ENCODE measurements around the gene FOXK1.
"Not testable (repeated sequence)": the region's sequence is repeated elsewhere in the genome, so short reads cannot be mapped to it uniquely, and the experiment has no call there.

The FOXK1 gene

GRCh38 chr7:4687956-4688355, 5.9 kb downstream of the FOXK1 start:
- Histone ChIP-seq H3K79me2 (ENCODE audit: control insufficient read depth, insufficient read depth, low read length, unreplicated experiment) (peaks cover 90% of the 10 kb centered on the region), H3K36me3 (ENCODE audit: insufficient read depth, low read length) (peaks cover 5% of the 10 kb centered on the region; the same call in 1 of the 2 replicates), H3K27me3 (ENCODE audit: insufficient read depth, low read length) (no peaks in the 10 kb centered on the region), H2AFZ (ENCODE audit: low read length, unreplicated experiment) (no peak overlapping the region), H3K27ac (ENCODE audit: low read depth, low read length) (no peak overlapping the region), H3K4me3 (ENCODE audit: low read depth, low read length) (no peak overlapping the region), H3K4me1 (ENCODE audit: control insufficient read depth, insufficient read depth, low read length, unreplicated experiment) (peaks cover 8% of the 10 kb centered on the region)

- Histone ChIP-seq H3K4me3 (ENCODE audit: low read depth, low read length) (no peak overlapping the region), H3K27me3 (ENCODE audit: insufficient read depth, low read length) (no peaks in the 10 kb centered on the region), H3K79me2 (ENCODE audit: control insufficient read depth, insufficient read depth, low read length, unreplicated experiment) (peaks cover 89% of the 10 kb centered on the region), H3K27ac (ENCODE audit: low read depth, low read length) (no peak overlapping the region), H2AFZ (ENCODE audit: low read length, unreplicated experiment) (no peak overlapping the region), H3K4me1 (ENCODE audit: control insufficient read depth, insufficient read depth, low read length, unreplicated experiment) (peaks cover 17% of the 10 kb centered on the region), H3K36me3 (ENCODE audit: insufficient read depth, low read length) (peaks cover 5% of the 10 kb centered on the region; the same call in 1 of the 2 replicates)
Observed at GRCh38 chr7:4689151-4689550, 7.1 kb downstream of the FOXK1 start.

GRCh38 chr7:4689668-4690067, 7.6 kb downstream of the FOXK1 start:
- Histone ChIP-seq H2AFZ (ENCODE audit: low read length, unreplicated experiment) (no peak overlapping the region), H3K79me2 (ENCODE audit: control insufficient read depth, insufficient read depth, low read length, unreplicated experiment) (peaks cover 89% of the 10 kb centered on the region), H3K36me3 (ENCODE audit: insufficient read depth, low read length) (peaks cover 5% of the 10 kb centered on the region; the same call in 1 of the 2 replicates), H3K4me1 (ENCODE audit: control insufficient read depth, insufficient read depth, low read length, unreplicated experiment) (peaks cover 18% of the 10 kb centered on the region), H3K27me3 (ENCODE audit: insufficient read depth, low read length) (no peaks in the 10 kb centered on the region), H3K4me3 (ENCODE audit: low read depth, low read length) (peak overlapping the region; percentile 59), H3K27ac (ENCODE audit: low read depth, low read length) (no peak overlapping the region)

- H3K79me2 ChIP-seq (ENCODE audit: control insufficient read depth, insufficient read depth, low read length, unreplicated experiment) = peaks cover 84% of the 10 kb centered on the region
- H3K27ac ChIP-seq (ENCODE audit: low read depth, low read length) = no peak overlapping the region
- H3K4me1 ChIP-seq (ENCODE audit: control insufficient read depth, insufficient read depth, low read length, unreplicated experiment) = peaks cover 22% of the 10 kb centered on the region
Observed at GRCh38 chr7:4690953-4691856, 9.1 kb downstream of the FOXK1 start.

GRCh38 chr7:4692055-4692454, 10.0 kb downstream of the FOXK1 start:
- no peak overlapping the region for H3K4me3 ChIP-seq (ENCODE audit: low read depth, low read length)
- H2AFZ ChIP-seq (ENCODE audit: low read length, unreplicated experiment) = no peak overlapping the region
- no peak overlapping the region for H3K27ac ChIP-seq (ENCODE audit: low read depth, low read length)
- no peaks in the 10 kb centered on the region for H3K27me3 ChIP-seq (ENCODE audit: insufficient read depth, low read length)
- peaks cover 22% of the 10 kb centered on the region for H3K4me1 ChIP-seq (ENCODE audit: control insufficient read depth, insufficient read depth, low read length, unreplicated experiment)
- peaks cover 87% of the 10 kb centered on the region for H3K79me2 ChIP-seq (ENCODE audit: control insufficient read depth, insufficient read depth, low read length, unreplicated experiment)
- H3K36me3 ChIP-seq (ENCODE audit: insufficient read depth, low read length) = no peaks in the 10 kb centered on the region

More at GRCh38 chr7:4690953-4691856, 9.1 kb downstream of the FOXK1 start:
- no peak overlapping the region for H2AFZ ChIP-seq (ENCODE audit: low read length, unreplicated experiment)
- H3K4me3 ChIP-seq (ENCODE audit: low read depth, low read length) = no peak overlapping the region
- peaks cover 2% of the 10 kb centered on the region; the same call in 1 of the 2 replicates for H3K36me3 ChIP-seq (ENCODE audit: insufficient read depth, low read length)
- no peaks in the 10 kb centered on the region for H3K27me3 ChIP-seq (ENCODE audit: insufficient read depth, low read length)

- not testable (repeated sequence) for H3K27me3 ChIP-seq (ENCODE audit: insufficient read depth, low read length); H3K4me3 ChIP-seq (ENCODE audit: low read depth, low read length); H3K36me3 ChIP-seq (ENCODE audit: insufficient read depth, low read length); H2AFZ ChIP-seq (ENCODE audit: low read length, unreplicated experiment)
- H3K79me2 ChIP-seq (ENCODE audit: control insufficient read depth, insufficient read depth, low read length, unreplicated experiment) = peaks cover 87% of the 10 kb centered on the region
- peak overlapping the region; percentile 96 for H3K27ac ChIP-seq (ENCODE audit: low read depth, low read length)
- peaks cover 22% of the 10 kb centered on the region for H3K4me1 ChIP-seq (ENCODE audit: control insufficient read depth, insufficient read depth, low read length, unreplicated experiment)
Observed at GRCh38 chr7:4692622-4693021, 10.5 kb downstream of the FOXK1 start.

GRCh38 chr7:4693152-4693551, 11.1 kb downstream of the FOXK1 start:
- no peak overlapping the region for H2AFZ ChIP-seq (ENCODE audit: low read length, unreplicated experiment)
- H3K4me1 ChIP-seq (ENCODE audit: control insufficient read depth, insufficient read depth, low read length, unreplicated experiment) = peaks cover 22% of the 10 kb centered on the region
- peak overlapping the region; percentile 96 for H3K27ac ChIP-seq (ENCODE audit: low read depth, low read length)
- H3K4me3 ChIP-seq (ENCODE audit: low read depth, low read length) = no peak overlapping the region
- no peaks in the 10 kb centered on the region for H3K36me3 ChIP-seq (ENCODE audit: insufficient read depth, low read length)
- H3K79me2 ChIP-seq (ENCODE audit: control insufficient read depth, insufficient read depth, low read length, unreplicated experiment) = peaks cover 87% of the 10 kb centered on the region
- no peaks in the 10 kb centered on the region for H3K27me3 ChIP-seq (ENCODE audit: insufficient read depth, low read length)

GRCh38 chr7:4693749-4694148, 11.7 kb downstream of the FOXK1 start:
- peaks cover 22% of the 10 kb centered on the region for H3K4me1 ChIP-seq (ENCODE audit: control insufficient read depth, insufficient read depth, low read length, unreplicated experiment)
- peaks cover 89% of the 10 kb centered on the region for H3K79me2 ChIP-seq (ENCODE audit: control insufficient read depth, insufficient read depth, low read length, unreplicated experiment)

GRCh38 chr7:4694305-4694704, 12.2 kb downstream of the FOXK1 start:
- Histone ChIP-seq H3K4me3 (ENCODE audit: low read depth, low read length) (peak overlapping the region; percentile 40), H3K4me1 (ENCODE audit: control insufficient read depth, insufficient read depth, low read length, unreplicated experiment) (peaks cover 22% of the 10 kb centered on the region), H3K27me3 (ENCODE audit: insufficient read depth, low read length) (no peaks in the 10 kb centered on the region), H3K79me2 (ENCODE audit: control insufficient read depth, insufficient read depth, low read length, unreplicated experiment) (peaks cover 90% of the 10 kb centered on the region), H3K36me3 (ENCODE audit: insufficient read depth, low read length) (no peaks in the 10 kb centered on the region), H2AFZ (ENCODE audit: low read length, unreplicated experiment) (no peak overlapping the region), H3K27ac (ENCODE audit: low read depth, low read length) (peak overlapping the region; percentile 96)

More at GRCh38 chr7:4693749-4694148, 11.7 kb downstream of the FOXK1 start:
- peak overlapping the region; percentile 96 for H3K27ac ChIP-seq (ENCODE audit: low read depth, low read length)
- H3K36me3 ChIP-seq (ENCODE audit: insufficient read depth, low read length) = no peaks in the 10 kb centered on the region
- no peak overlapping the region for H3K4me3 ChIP-seq (ENCODE audit: low read depth, low read length)
- H3K27me3 ChIP-seq (ENCODE audit: insufficient read depth, low read length) = no peaks in the 10 kb centered on the region
- no peak overlapping the region for H2AFZ ChIP-seq (ENCODE audit: low read length, unreplicated experiment)

- Histone ChIP-seq H2AFZ (ENCODE audit: low read length, unreplicated experiment) (no peak overlapping the region), H3K36me3 (ENCODE audit: insufficient read depth, low read length) (no peaks in the 10 kb centered on the region), H3K27ac (ENCODE audit: low read depth, low read length) (no peak overlapping the region), H3K4me3 (ENCODE audit: low read depth, low read length) (no peak overlapping the region), H3K27me3 (ENCODE audit: insufficient read depth, low read length) (no peaks in the 10 kb centered on the region), H3K4me1 (ENCODE audit: control insufficient read depth, insufficient read depth, low read length, unreplicated experiment) (peaks cover 30% of the 10 kb centered on the region), H3K79me2 (ENCODE audit: control insufficient read depth, insufficient read depth, low read length, unreplicated experiment) (peaks cover 88% of the 10 kb centered on the region)
Observed at GRCh38 chr7:4698707-4699275, 16.7 kb downstream of the FOXK1 start.

All from ACC112 (cell line).